GM23338 (cell line): ENCODE measurements around the gene RPL41. TPM values are rescaled to one million over a fixed set of nuclear protein-coding genes. Genes with fewer than 3 reads are reported as not detected.
A peak's percentile ranks its signal among the peaks of the same experiment; 100 is the strongest.

ENCODE experiments used
- ATAC-seq: fragments of 200-7000 bp; cut with Tn5 transposase; 3 replicates; pipeline ENCODE4 v1.9.1; 2020
- DNase-seq: peaks from one replicate; pipeline ENCODE4 v3.0.0-alpha.2; 2015; ENCODE audit warnings: low spot score
- H2AFZ ChIP-seq: fragments of 200-600 bp; sonication (generic); 2 replicates; pipeline ENCODE4 v1.8.0; 2016; ENCODE audit warnings: antibody characterized with exemption, mild to moderate bottlenecking, moderate library complexity
- H3F3A ChIP-seq: fragments of 200-600 bp; sonication (generic); replicated peaks from 2 replicates; pipeline ENCODE4 v1.8.0; 2017; ENCODE audit warnings: antibody characterized with exemption, mixed run types, low read depth
- H3K27ac ChIP-seq: fragments of 200-600 bp; sonication (generic); 2 replicates; pipeline ENCODE4 v1.6.1; 2016; ENCODE audit warnings: low read depth
- H3K27me3 ChIP-seq: fragments of 200-600 bp; sonication (generic); 2 replicates; pipeline ENCODE4 v1.8.0; 2016; ENCODE audit warnings: mild to moderate bottlenecking, mixed run types, moderate library complexity; ENCODE audit not compliant: insufficient read depth
- H3K36me3 ChIP-seq: fragments of 200-600 bp; sonication (generic); 2 replicates; pipeline ENCODE4 v1.8.0; 2016; ENCODE audit warnings: mild to moderate bottlenecking; ENCODE audit not compliant: insufficient read depth
- H3K4me1 ChIP-seq: fragments of 200-600 bp; sonication (generic); 2 replicates; pipeline ENCODE4 v1.8.0; 2016; ENCODE audit warnings: mild to moderate bottlenecking, moderate library complexity; ENCODE audit not compliant: insufficient read depth
- H3K4me2 ChIP-seq: fragments of 200-600 bp; sonication (generic); 2 replicates; pipeline ENCODE4 v1.7.1; 2017; ENCODE audit warnings: mixed run types
- H3K4me3 ChIP-seq: fragments of 200-600 bp; sonication (generic); 2 replicates; pipeline ENCODE4 v1.6.1; 2016; ENCODE audit warnings: mixed run types
- H3K79me2 ChIP-seq: fragments of 200-600 bp; sonication (generic); replicated peaks from 2 replicates; pipeline ENCODE4 v1.8.0; 2017; ENCODE audit warnings: mild to moderate bottlenecking; ENCODE audit not compliant: insufficient read depth
- H3K9me2 ChIP-seq: fragments of 200-600 bp; sonication (generic); 2 replicates; pipeline ENCODE4 v1.8.0; 2017; ENCODE audit not compliant: insufficient read depth
- H4K20me1 ChIP-seq: fragments of 200-600 bp; sonication (generic); replicated peaks from 2 replicates; pipeline ENCODE4 v1.8.0; 2017; ENCODE audit warnings: mild to moderate bottlenecking; ENCODE audit not compliant: insufficient read depth
- H3K27ac Mint-ChIP-seq: 2 replicates; pipeline ENCODE4 v1.8.0; 2020; ENCODE audit warnings: inconsistent platforms, mild to moderate bottlenecking, moderate library complexity, mixed read lengths
- H3K27me3 Mint-ChIP-seq: 3 replicates; pipeline ENCODE4 v1.8.0; 2022; ENCODE audit warnings: low read depth, mild to moderate bottlenecking, moderate library complexity, mixed read lengths, inconsistent platforms; ENCODE audit not compliant: insufficient read depth, poor library complexity
- H3K36me3 Mint-ChIP-seq: 3 replicates; pipeline ENCODE4 v1.8.0; 2021; ENCODE audit warnings: low read depth, mild to moderate bottlenecking, inconsistent platforms, moderate library complexity, mixed read lengths
- H3K4me1 Mint-ChIP-seq: 3 replicates; pipeline ENCODE4 v1.8.0; 2020; ENCODE audit warnings: mild to moderate bottlenecking, inconsistent platforms, mixed read lengths
- H3K4me3 Mint-ChIP-seq: 3 replicates; pipeline ENCODE4 v1.8.0; 2021; ENCODE audit warnings: moderate library complexity, mild to moderate bottlenecking, inconsistent platforms, mixed read lengths
- H3K9me3 Mint-ChIP-seq: 3 replicates; pipeline ENCODE4 v1.8.0; 2020; ENCODE audit warnings: moderate library complexity, mild to moderate bottlenecking, inconsistent platforms, mixed read lengths
- CREB1 ChIP-seq: fragments of 250-450 bp; sonication (Bioruptor Pico); IDR thresholded peaks from 2 replicates; pipeline ENCODE4 v1.5.0; 2020; ENCODE audit warnings: low read depth, mild to moderate bottlenecking, moderate library complexity
- EZH2 ChIP-seq: fragments of 200-600 bp; sonication (generic); IDR thresholded peaks from one replicate; pipeline ENCODE4 v1.8.0; 2017; ENCODE audit warnings: antibody characterized with exemption, mild to moderate bottlenecking, low read depth; ENCODE audit not compliant: unreplicated experiment
- EZH2phosphoT487 ChIP-seq: fragments of 200-600 bp; sonication (generic); IDR thresholded peaks from one replicate; pipeline ENCODE4 v1.8.1; 2018; ENCODE audit warnings: antibody characterized with exemption; ENCODE audit not compliant: unreplicated experiment
- JUNB ChIP-seq: IDR thresholded peaks from one replicate; pipeline ENCODE4 v1.6.1; 2016; ENCODE audit warnings: antibody characterized with exemption; ENCODE audit not compliant: unreplicated experiment
- STAT1 ChIP-seq: IDR thresholded peaks from one replicate; pipeline ENCODE4 v1.6.1; 2016; ENCODE audit warnings: antibody characterized with exemption; ENCODE audit not compliant: unreplicated experiment
- ZNF331 ChIP-seq: fragments of 250-450 bp; sonication (Bioruptor Pico); IDR thresholded peaks from 2 replicates; pipeline ENCODE4 v1.5.0; 2020; ENCODE audit warnings: low read depth, mild to moderate bottlenecking, moderate library complexity
- polyA plus RNA-seq: library from polyadenylated mRNA; unstranded; fragments of >200 nt; fragmentation: Nextera tagmentation; extraction: Ambion mirVana; gene quantifications from 2 replicates; pipeline ENCODE4 v1.2.1, GENCODE V29; 2016
- total RNA-seq: library from RNA; depleted of rRNA; stranded (reverse); fragments of >200 nt; shearing (Covaris generic); gene quantifications from 2 replicates; pipeline ENCODE4 v1.2.3, GENCODE V29; 2014
- TF ChIP-seq, protein P1 (sequence below): IDR thresholded peaks from one replicate; pipeline ENCODE4 v1.6.1; 2018; ENCODE audit warnings: antibody characterized with exemption; ENCODE audit not compliant: unreplicated experiment
- TF ChIP-seq, protein P2 (sequence below), 2 experiments: fragments of 200-600 bp in 1 of 2; sonication (generic) in 1 of 2; conservative IDR thresholded peaks; 2 replicates each; pipeline versions ENCODE4 v1.5.1 to v1.6.1; 2016 to 2017; ENCODE audit warnings: antibody characterized with exemption in 2 of 2, low read depth in 2 of 2, mild to moderate bottlenecking in 2 of 2, moderate library complexity in 1 of 2
- TF ChIP-seq, protein P3 (sequence below): IDR thresholded peaks from 2 replicates; pipeline ENCODE4 v1.6.1; 2016; ENCODE audit warnings: antibody characterized with exemption

Gene RPL41
- total and polyA plus RNA-seq, 2 experiments from 2014 or later = 2,039 to 3,875 TPM

DNA sequence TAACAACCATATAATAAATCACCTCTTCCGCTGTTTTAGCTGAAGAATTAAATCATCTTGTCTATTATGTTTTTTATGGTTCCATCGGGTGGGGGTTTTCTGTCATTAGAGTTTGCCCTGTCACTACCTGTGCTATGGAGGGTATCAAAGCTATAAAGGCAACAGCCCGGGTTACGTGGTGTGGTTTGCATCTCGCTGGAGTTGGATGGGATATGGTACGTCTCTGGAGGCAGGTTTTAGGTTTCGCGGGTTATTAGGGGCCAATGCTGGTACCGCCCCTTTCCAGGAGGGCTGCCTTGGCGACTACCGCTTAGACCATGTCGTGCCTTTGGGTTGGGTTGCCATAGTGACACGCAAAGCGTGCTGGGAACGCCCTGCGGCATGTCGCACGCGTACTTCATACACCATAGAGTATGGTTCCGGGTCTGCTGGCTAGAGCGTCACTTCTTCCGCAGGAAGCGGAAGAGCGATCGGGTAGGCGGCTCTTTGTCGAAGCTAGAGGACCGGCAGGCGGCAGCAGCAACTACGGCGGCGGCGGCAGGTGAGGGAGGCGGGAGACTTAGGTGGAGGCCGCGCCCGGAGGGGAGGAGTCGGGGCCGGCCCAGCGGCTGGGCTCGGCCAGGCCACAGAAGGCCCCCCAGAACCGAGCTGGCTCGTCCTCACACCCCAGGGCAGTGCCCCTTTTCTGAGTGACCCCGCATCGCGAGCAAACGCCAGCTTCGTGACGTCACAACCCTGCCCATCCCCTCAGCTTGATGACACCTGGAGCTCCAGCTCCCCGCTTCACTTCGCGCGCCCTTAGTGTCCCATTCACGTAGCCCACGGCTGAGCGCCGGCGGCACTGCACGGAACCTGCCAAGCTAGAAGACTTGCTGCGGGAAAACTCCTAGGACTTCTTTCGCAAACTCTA lies 1.6 kb downstream of the RPL41 start, which contains the start of gene ZC3H10 (continued):
- TF ChIP-seq, protein P1, sequence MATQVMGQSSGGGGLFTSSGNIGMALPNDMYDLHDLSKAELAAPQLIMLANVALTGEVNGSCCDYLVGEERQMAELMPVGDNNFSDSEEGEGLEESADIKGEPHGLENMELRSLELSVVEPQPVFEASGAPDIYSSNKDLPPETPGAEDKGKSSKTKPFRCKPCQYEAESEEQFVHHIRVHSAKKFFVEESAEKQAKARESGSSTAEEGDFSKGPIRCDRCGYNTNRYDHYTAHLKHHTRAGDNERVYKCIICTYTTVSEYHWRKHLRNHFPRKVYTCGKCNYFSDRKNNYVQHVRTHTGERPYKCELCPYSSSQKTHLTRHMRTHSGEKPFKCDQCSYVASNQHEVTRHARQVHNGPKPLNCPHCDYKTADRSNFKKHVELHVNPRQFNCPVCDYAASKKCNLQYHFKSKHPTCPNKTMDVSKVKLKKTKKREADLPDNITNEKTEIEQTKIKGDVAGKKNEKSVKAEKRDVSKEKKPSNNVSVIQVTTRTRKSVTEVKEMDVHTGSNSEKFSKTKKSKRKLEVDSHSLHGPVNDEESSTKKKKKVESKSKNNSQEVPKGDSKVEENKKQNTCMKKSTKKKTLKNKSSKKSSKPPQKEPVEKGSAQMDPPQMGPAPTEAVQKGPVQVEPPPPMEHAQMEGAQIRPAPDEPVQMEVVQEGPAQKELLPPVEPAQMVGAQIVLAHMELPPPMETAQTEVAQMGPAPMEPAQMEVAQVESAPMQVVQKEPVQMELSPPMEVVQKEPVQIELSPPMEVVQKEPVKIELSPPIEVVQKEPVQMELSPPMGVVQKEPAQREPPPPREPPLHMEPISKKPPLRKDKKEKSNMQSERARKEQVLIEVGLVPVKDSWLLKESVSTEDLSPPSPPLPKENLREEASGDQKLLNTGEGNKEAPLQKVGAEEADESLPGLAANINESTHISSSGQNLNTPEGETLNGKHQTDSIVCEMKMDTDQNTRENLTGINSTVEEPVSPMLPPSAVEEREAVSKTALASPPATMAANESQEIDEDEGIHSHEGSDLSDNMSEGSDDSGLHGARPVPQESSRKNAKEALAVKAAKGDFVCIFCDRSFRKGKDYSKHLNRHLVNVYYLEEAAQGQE = no peak
- TF ChIP-seq, protein P2, sequence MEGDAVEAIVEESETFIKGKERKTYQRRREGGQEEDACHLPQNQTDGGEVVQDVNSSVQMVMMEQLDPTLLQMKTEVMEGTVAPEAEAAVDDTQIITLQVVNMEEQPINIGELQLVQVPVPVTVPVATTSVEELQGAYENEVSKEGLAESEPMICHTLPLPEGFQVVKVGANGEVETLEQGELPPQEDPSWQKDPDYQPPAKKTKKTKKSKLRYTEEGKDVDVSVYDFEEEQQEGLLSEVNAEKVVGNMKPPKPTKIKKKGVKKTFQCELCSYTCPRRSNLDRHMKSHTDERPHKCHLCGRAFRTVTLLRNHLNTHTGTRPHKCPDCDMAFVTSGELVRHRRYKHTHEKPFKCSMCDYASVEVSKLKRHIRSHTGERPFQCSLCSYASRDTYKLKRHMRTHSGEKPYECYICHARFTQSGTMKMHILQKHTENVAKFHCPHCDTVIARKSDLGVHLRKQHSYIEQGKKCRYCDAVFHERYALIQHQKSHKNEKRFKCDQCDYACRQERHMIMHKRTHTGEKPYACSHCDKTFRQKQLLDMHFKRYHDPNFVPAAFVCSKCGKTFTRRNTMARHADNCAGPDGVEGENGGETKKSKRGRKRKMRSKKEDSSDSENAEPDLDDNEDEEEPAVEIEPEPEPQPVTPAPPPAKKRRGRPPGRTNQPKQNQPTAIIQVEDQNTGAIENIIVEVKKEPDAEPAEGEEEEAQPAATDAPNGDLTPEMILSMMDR (conservative IDR thresholded peaks at IDR 0.05; ENCODE audit: low read depth in 2 of 2) = peak; percentile 22 to 63; a peak in 3 of 4 replicates
- TF ChIP-seq ZNF331 (CRISPR knock-in tag) = no peak

DNA sequence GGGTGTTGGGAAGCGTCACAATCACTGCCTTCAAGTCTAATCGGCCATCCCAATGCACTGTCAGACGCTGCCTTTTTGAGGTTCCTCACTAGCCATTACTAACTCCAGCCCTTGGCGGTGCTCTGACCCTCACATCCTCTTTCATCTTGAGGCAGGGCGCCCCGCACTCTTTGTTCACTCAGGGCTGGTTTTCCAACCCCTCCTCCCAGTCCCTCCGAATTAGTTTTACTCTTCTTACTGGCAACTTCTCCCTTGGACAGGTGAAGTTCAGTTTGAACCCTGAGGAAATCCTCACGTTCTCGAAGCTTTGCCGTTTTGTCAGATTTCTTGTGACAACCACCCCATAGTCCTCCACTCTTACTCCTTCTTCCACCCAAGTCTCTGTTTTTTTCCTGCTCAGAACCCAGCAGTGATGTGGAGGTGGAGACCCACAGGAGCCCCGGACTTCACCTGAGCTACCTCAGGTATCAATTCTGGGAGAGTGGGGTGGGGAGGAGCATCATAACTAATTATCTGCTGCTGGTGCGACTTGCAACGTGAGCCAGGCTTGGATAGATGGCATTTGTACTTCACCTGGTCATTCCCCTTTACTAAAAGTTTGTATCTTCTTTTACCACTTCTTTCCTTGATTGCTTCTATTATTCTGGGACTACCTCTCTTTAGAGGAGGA lies 2.4 kb downstream of the RPL41 start:
- H3K27me3 ChIP-seq = no peaks in the 10 kb centered on the region
- H3K27ac Mint-ChIP-seq = peak overlapping the region; percentile 100
- peaks cover 19% of the 10 kb centered on the region for H3K27me3 Mint-ChIP-seq
- peaks cover 6% of the 10 kb centered on the region; the same call in 2 of the 3 replicates for H3K9me3 Mint-ChIP-seq
- DNase-seq = peak; percentile 58
- peaks cover 12% of the 10 kb centered on the region for H3K79me2 ChIP-seq
- peak overlapping the region; percentile 78 for H3K4me3 ChIP-seq
- H3K36me3 Mint-ChIP-seq = peaks cover 38% of the 10 kb centered on the region
- H3F3A ChIP-seq = peaks cover 22% of the 10 kb centered on the region
- no peaks in the 10 kb centered on the region for H3K9me2 ChIP-seq
- no peaks in the 10 kb centered on the region for H4K20me1 ChIP-seq
- peaks cover 19% of the 10 kb centered on the region for H3K4me1 Mint-ChIP-seq
- H3K4me1 ChIP-seq = peaks cover 10% of the 10 kb centered on the region
- H3K4me3 Mint-ChIP-seq = peak overlapping the region; percentile 94
- peak overlapping the region; percentile 93 for H3K4me2 ChIP-seq
- peak; percentile 13 for ATAC-seq
- peak overlapping the region; percentile 87 for H3K27ac ChIP-seq
- peaks cover 4% of the 10 kb centered on the region; the same call in 1 of the 2 replicates for H3K36me3 ChIP-seq
- no peak overlapping the region for H2AFZ ChIP-seq
- TF ChIP-seq JUNB = no peak
- no peak for TF ChIP-seq EZH2phosphoT487
- no peak for TF ChIP-seq EZH2
- TF ChIP-seq, protein P3, sequence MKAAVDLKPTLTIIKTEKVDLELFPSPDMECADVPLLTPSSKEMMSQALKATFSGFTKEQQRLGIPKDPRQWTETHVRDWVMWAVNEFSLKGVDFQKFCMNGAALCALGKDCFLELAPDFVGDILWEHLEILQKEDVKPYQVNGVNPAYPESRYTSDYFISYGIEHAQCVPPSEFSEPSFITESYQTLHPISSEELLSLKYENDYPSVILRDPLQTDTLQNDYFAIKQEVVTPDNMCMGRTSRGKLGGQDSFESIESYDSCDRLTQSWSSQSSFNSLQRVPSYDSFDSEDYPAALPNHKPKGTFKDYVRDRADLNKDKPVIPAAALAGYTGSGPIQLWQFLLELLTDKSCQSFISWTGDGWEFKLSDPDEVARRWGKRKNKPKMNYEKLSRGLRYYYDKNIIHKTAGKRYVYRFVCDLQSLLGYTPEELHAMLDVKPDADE = no peak
- TF ChIP-seq, protein P1 = no peak
- no peak for TF ChIP-seq STAT1
- TF ChIP-seq CREB1 (CRISPR knock-in tag) = no peak
